B cell (primary cell): Measurements from ENCODE around the gene DDAH1.

Source experiments
- EZH2 ChIP-seq: IDR thresholded peaks from 2 replicates; pipeline ENCODE4 v1.6.1; 2012; ENCODE audit warnings: borderline replicate concordance, low read depth, mild to moderate bottlenecking, moderate library complexity, low read length; ENCODE audit not compliant: insufficient read depth, poor library complexity, severe bottlenecking
- TF ChIP-seq, protein P1 (sequence below): fragments of 200-600 bp; IDR thresholded peaks from one replicate; pipeline ENCODE4 v1.8.0; 2022; ENCODE audit warnings: antibody characterized with exemption, mild to moderate bottlenecking

DNA sequence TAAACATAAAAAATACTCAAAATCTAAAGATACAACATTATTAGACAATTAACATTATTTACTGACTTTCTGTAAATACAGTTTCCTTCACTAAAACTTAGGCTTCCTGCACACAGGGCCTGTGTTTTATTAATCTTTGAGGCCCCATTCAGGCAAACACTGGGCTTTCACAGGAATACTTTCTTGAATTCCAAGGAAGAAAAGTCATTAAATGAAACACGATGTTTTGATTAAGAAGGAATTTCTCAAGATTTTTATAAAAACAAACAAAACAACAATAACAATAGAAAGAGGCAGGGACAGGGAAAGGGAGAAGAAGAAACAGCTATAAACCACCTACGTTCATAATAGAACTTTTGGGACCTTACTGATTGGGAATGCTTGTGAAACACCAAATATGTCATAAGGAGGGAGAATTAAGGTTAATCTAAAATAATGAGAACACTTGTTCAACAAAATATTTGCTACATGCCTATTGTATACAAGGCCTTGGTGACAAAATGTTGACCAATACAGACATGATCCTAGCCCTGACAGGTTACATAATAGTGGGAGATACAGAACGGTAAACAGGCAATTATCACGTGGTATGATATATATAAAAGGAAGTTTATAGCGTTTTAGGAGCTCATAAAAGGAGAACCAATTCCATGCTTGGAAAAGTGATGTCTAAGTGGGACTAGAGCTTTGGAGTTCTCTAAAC, 3.6 kb downstream of the DDAH1 start:
- TF ChIP-seq, protein P1, sequence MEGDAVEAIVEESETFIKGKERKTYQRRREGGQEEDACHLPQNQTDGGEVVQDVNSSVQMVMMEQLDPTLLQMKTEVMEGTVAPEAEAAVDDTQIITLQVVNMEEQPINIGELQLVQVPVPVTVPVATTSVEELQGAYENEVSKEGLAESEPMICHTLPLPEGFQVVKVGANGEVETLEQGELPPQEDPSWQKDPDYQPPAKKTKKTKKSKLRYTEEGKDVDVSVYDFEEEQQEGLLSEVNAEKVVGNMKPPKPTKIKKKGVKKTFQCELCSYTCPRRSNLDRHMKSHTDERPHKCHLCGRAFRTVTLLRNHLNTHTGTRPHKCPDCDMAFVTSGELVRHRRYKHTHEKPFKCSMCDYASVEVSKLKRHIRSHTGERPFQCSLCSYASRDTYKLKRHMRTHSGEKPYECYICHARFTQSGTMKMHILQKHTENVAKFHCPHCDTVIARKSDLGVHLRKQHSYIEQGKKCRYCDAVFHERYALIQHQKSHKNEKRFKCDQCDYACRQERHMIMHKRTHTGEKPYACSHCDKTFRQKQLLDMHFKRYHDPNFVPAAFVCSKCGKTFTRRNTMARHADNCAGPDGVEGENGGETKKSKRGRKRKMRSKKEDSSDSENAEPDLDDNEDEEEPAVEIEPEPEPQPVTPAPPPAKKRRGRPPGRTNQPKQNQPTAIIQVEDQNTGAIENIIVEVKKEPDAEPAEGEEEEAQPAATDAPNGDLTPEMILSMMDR: no peak
- TF ChIP-seq EZH2: no peak
